ENCODE results near the gene DAZL. TPM values are rescaled to one million over a fixed set of nuclear protein-coding genes. Genes with fewer than 3 reads are reported as not detected.

Gene DAZL
- total and polyA plus RNA-seq, 3 experiments from 2014 or later = 0.18 to 0.27 TPM; not detected in 1

Other genes with a start within 250 kb of the DAZL start
- gene RFTN1, start 91.7 kb downstream of the DAZL start, total RNA-seq = 100 to 1,000 TPM; 125 to 126 TPM
- gene RFTN1, start 91.7 kb downstream of the DAZL start, polyA plus RNA-seq = 87.4 TPM